GM21723 (cell line): Measurements from ENCODE around the gene TTC3.
"Not testable (repeated sequence)": the region's sequence is repeated elsewhere in the genome, so short reads cannot be mapped to it uniquely, and the experiment has no call there.

ENCODE experiments used
- ATAC-seq: cut with Tn5 transposase; IDR thresholded peaks from one replicate; pipeline ENCODE4 v1.9.1; 2021; ENCODE audit warnings: mild to moderate bottlenecking, moderate library complexity; ENCODE audit not compliant: unreplicated experiment

Gene TTC3

DNA sequence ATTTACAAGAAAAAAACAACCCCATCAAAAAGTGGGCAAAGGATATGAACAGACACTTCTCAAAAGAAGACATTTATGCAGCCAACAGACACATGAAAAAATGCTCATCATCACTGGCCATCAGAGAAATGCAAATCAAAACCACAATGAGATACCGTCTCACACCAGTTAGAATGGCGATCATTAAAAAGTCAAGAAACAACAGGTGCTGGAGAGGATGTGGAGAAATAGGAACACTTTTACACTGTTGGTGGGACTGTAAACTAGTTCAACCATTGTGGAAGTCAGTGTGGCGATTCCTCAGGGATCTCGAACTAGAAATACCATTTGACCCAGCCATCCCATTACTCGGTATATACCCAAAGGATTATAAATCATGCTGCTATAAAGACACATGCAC, 70.3 kb downstream of the TTC3 start:
- ATAC-seq: not testable (repeated sequence)

- no peak for ATAC-seq
These were observed 72.6 kb downstream of the TTC3 start for GRCh38 chr21:37145635-37146111.

- no peak for ATAC-seq
These were observed 73.5 kb downstream of the TTC3 start for GRCh38 chr21:37146320-37147235.

DNA sequence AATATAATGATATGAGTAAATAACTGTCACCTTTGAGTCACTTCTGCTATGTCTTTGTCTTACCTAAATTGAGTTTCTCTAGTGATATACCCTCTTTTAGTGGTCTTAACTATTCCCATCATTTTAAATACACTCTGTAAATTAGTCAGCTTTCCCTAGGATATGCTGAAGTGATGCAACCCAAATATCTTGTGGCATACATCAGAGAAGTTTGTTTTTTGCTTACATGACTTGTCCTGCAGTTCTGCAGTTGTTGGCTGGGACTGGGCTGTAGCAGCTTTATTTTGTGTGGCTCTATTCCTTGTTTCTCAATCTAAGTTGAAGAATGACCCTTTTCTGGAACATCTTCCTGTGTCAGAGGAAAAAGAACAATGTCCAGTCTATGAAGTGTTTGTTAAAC, 76.4 kb downstream of the TTC3 start:
- no peak for ATAC-seq

DNA sequence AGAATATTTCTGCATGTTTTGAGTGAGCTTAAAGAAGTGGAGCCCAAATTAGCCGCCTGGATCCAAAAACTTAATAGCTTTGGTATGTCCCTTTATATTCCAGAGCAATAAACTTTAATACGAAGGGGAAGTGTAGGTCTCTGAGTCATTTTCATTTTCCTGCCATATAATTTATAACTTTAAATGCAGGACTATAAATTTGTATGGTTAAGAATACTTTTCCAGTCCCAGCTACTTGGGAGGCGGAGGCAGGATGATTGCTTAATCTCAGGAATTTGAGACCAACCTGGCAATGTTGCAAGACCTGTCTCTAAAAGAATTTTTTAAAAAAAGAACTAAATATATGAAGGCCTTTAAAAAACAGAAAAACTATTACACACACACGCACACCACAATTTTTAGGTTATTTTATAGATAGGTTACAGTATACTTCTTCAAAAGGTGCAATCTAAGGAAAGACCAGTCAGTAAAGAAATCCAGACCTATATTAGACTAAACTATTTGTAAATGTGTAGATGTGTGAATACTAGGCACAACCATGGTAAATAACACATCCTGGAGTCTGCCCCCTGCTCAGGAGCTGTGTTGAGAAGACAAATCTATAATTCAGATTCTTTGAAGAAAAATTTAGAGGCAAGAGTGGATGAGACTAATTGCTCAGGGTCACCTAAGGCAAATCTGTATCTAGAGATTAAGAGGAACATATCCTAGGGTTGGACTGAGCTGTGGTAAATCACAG, 80.3 kb downstream of the TTC3 start:
- ATAC-seq: no peak

DNA sequence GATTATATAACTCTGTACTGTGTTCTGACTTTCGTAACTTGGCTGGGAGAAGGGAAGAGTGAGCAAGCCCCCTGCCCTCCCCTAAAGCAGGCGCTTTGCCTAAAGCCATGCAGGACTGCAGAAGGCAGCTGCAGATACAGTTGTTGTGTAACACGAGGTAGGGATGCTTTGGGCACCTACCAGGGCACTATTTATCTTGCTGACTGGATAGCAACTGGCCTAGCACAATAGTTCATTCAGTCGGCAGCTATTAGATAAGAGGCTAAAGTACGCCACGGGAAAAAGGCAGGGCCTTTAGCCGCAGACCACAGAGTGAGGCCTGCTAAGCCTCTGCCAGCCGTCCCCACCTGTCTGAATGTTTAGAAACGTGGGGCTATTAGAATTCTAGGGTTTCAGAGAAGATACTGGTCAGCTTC, 80.9 kb downstream of the TTC3 start:
- no peak for ATAC-seq

DNA sequence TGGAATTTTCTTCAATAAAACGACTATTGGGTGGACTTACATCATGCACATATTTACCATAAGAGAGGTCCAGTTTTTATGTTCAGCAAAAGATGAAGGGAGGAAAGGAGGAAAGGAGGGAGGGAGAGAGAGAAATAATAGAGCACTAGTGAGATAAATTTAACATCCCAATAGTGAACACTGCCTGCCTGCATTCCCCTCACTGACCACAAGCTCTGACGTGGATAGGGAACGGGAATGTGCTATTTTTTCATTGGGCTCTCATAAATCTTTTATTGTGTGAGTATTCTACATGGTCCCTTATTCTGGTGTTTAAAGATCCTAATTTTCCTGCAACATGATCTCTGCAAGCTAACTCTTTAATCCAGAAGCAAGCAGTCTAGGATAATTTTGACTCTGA, 82.1 kb downstream of the TTC3 start:
- no peak for ATAC-seq

GRCh38 chr21:37157938-37158337, 84.9 kb downstream of the TTC3 start:
- no peak for ATAC-seq

GRCh38 chr21:37159053-37159776, 86.2 kb downstream of the TTC3 start:
- ATAC-seq: peak; percentile 71

DNA sequence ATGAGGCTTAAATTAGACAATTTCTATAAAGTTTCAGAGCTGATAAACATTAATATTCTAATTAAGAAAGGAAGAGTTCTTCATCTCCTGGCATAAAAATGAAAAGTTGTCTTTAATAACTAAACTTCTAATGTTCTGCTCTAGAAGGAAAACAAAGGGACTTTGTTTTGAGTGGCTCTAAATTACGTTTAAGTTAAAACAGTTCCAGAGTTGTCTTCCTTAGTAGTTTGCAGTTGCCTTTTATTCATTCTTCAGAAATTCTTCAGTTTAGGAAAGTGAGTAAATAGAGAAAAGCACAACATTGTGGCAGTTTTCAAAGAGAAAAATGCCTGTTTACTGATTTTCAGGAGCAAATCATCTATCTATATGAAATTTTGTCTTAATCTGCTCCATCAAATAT, 86.9 kb downstream of the TTC3 start:
- no peak for ATAC-seq

GRCh38 chr21:37164742-37165141, 91.7 kb downstream of the TTC3 start:
- no peak for ATAC-seq

GRCh38 chr21:37165586-37165985, 92.5 kb downstream of the TTC3 start:
- ATAC-seq: no peak

- ATAC-seq: no peak
These were observed 93.7 kb downstream of the TTC3 start for GRCh38 chr21:37166733-37167132.

GRCh38 chr21:37168666-37169065, 95.6 kb downstream of the TTC3 start:
- no peak for ATAC-seq

DNA sequence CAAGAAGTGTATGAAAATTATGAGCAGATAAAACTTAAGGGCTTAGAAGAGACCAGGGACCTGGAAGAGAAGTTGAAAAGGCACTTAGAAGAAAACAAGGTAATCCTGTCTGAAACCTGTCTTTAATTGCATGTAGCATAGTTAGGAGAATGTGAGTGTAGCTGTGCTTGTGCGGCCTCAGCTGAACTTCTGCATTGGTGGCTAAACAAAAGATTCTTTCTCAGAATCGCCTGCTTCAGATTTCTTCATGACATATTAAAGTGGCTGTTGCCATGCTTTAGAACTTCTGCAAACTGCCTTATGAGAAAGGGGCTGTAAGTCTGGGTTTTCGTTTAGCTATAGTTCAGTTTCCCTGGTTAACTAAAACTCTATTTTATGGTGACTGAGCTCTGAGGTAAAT, 99.6 kb downstream of the TTC3 start:
- ATAC-seq: no peak

DNA sequence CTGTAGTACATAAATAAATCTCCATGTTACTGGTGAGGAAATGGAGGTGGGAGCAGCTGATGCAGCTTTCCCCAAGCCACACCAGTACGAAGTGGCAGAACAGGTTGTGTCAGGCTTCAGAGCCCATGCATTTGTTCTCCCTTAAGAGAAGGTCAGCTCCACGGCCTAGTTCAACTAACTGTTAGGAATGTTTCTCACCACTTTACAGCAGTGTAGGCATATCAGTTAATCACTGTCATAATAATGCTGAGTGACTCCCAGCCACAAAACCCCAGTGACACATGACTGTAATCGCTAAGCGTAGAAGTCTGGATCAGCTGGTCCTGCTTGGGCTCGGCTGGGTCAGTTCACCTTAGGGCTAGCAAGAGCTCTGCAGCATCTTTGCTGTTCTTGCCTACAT, 103.7 kb downstream of the TTC3 start:
- ATAC-seq: no peak

GRCh38 chr21:37181059-37181458, 108.0 kb downstream of the TTC3 start:
- ATAC-seq: no peak

GRCh38 chr21:37182222-37182621, 109.2 kb downstream of the TTC3 start:
- no peak for ATAC-seq

GRCh38 chr21:37183749-37184148, 110.7 kb downstream of the TTC3 start:
- no peak for ATAC-seq

DNA sequence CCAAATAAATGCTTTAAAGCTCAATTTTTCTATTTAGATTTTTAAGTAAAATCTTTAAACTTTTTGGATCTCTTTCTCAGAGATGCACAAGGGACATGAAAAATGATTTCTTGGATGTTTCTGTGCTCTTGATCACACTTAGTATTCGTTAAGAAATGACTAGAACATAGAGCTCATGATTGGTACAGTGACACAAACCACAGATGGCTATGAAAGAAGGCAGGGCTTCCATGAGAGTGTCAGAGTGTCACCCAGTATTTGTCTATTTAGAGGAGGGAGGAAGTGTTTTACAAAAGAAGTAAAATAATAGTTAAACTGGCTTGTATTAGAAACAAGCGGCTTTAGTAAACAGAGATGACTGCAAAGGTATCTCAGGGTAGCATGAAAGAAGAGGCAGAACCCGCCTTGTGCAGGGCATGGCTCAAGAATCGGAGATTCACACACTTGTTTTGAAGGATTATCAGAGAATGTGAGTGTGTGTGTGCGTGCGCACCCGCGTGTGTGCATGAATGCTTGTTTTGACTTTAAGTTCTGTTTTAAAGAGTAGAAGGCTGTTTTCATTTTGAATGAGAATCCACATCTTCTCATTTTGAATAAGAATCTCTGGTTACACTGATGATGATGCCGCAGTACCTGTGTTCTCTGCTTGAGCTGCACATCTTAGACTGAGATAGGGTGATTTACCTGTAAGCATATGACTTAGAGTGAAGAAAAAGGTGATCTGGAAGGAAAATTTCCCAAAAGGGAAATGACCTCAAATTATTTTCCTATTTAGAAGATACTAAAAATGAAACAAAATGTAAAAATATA, 111.9 kb downstream of the TTC3 start:
- no peak for ATAC-seq

DNA sequence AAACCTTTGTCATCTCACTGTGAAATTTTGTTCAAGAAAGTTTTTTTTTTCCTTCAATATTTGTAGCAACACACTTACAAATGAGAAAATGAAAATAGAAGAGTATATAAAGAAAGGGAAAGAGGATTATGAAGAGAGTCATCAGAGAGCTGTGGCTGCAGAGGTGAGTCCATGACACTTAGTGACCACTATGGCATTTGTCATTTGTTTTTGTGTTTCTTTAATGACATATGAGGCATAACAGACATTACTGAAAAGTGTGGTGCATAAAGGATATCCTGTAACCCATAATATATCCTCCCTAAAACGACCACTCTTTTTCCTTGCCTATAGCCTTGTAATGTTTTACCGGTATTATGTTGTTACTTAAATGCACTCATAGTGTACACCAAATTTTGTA, 113.9 kb downstream of the TTC3 start:
- no peak for ATAC-seq
